ENCODE data around the gene RBM18.

RBM18 gene

GRCh38 chr9:122261469-122261881, 3.2 kb downstream of the RBM18 start:
- DNase-seq (ENCODE audit: low read depth in 1 of 2, low spot score in 1 of 2), result no peak

DNA sequence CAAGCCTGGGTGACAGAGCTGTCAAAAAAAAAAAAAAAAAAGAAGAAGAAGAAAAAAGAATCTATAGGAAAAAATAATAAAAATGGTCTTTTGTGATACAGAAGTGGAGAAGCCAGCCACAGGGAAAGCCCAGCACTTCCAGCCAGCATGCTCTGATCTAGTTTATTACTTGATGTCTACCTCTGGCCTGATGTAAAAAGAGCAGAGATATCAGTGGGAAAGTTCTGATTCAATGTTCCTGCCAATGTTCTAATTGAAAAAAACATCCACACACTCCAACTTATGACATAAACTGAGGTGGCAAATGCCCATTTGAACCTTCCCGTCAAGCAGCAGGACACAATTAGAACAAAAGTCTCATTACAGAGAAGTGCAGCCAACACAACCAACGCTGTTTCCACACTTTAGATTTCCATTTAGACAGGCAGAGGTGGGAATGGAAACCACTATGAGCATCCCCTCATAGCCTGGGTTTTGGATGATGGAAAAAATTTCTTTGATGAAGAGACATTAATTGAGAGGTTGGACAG, 5.7 kb downstream of the RBM18 start:
- no peak for DNase-seq (ENCODE audit: low read depth in 1 of 2, low spot score in 1 of 2)

DNA sequence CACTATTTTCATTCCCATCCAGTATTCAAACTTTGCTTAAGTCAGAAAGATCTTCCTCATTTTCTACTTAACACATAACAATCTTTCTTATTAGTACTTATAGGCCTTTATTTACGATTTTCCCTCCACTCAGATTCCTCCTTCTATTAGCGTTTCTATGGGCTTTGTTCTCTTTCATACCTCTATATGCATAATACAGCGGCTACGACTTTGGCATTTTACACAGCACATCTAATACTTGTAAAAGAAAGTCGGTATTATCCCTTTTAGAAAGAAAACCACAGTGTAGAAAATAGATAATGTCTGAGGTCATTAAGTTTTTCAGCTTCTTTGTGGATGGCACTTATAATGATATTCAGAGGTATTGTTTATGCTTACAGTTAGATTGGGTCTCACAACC, 8.4 kb downstream of the RBM18 start:
- no peak for DNase-seq (ENCODE audit: low read depth in 1 of 2, low spot score in 1 of 2)

DNA sequence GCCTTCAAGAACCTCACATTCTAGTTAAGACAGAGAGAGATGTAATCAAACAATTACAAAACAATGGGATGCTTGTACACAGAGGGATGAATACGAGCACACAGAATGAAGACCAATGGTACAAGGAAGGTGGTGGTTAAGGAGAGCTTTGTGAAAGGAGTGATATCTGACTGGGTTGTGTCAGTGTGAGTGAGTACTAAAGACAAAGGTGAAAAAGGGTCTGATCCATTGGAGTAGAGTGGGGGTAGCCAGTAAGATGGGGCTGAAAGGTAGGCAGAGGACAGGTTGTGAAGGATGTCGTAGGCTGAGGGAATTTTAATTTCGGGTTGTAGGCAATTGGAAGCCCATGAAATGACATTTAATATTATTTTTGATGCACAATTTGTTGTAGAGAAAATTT, 9.9 kb downstream of the RBM18 start:
- no peak for DNase-seq (ENCODE audit: low read depth in 1 of 2, low spot score in 1 of 2)

GRCh38 chr9:122252796-122253195, 11.8 kb downstream of the RBM18 start:
- no peak for DNase-seq (ENCODE audit: low read depth in 1 of 2, low spot score in 1 of 2)

GRCh38 chr9:122251351-122251750, 13.3 kb downstream of the RBM18 start:
- no peak for DNase-seq (ENCODE audit: low read depth in 1 of 2, low spot score in 1 of 2)

DNA sequence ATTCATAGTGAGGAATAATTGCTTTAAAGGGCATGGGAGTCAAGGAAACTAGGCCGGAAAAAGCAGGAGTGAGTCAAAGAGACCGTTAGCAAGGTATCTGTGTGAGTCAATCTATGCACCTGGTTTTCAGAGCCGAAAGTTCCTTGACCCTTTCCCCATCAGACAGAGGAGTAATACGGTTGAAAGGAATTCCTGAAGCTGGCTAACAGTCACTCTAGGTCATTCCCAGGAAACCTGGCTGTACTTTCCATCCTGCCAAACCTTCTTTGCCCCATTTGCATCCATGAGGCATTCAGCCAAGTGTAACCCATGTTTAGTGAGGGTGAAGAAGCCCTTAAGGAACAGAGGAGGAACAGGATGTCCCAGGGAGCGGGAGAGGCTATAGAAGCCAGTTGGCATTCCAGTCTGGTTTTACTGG, 16.2 kb downstream of the RBM18 start:
- no peak for DNase-seq (ENCODE audit: low read depth in 1 of 2, low spot score in 1 of 2)

GRCh38 chr9:122246666-122247065, 18.0 kb downstream of the RBM18 start:
- DNase-seq (ENCODE audit: low read depth in 1 of 2, low spot score in 1 of 2), result no peak

- DNase-seq (ENCODE audit: low read depth in 1 of 2, low spot score in 1 of 2), result no peak
These were observed 20.3 kb downstream of the RBM18 start for GRCh38 chr9:122244349-122244748.

DNA sequence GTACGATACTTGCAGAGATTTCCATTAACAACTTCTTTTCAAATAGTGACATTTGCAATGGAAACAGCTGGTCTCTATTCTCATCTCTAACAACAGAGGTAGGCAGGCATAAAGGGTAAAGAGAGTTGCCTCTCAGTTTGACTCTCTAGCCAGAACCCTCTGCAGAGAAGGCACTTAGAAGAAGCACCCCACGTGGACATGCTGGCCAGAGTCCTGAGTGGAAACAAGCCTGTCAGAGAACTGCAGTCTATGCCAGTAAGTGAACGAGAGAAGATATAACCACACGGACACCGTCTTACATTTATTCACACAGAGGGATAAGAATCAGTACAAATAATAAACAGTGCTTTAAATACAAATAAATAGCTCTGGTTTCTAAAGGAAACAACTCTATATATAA, 24.9 kb downstream of the RBM18 start:
- DNase-seq (ENCODE audit: low read depth in 1 of 2, low spot score in 1 of 2), result no peak

DNA sequence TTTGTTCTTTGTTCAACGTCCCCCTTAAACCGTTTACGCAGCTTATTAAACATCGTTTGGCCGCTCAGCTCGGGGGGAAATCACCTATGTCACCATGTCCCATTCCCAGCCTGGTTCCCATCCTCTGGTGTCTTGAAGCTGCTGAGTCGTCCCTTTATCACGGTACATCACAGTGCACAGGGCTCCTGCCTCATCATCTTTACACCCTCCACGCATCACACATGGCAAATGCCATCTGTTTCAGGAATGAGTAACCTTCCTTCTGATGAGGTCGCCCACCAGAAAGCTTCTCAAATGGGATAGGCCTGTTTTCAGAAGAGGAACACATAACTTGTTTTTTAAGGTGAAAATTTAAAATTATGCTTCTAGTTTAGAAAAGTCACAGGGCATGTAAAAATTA, 28.0 kb downstream of the RBM18 start:
- no peak for DNase-seq (ENCODE audit: low read depth in 1 of 2, low spot score in 1 of 2)

DNA sequence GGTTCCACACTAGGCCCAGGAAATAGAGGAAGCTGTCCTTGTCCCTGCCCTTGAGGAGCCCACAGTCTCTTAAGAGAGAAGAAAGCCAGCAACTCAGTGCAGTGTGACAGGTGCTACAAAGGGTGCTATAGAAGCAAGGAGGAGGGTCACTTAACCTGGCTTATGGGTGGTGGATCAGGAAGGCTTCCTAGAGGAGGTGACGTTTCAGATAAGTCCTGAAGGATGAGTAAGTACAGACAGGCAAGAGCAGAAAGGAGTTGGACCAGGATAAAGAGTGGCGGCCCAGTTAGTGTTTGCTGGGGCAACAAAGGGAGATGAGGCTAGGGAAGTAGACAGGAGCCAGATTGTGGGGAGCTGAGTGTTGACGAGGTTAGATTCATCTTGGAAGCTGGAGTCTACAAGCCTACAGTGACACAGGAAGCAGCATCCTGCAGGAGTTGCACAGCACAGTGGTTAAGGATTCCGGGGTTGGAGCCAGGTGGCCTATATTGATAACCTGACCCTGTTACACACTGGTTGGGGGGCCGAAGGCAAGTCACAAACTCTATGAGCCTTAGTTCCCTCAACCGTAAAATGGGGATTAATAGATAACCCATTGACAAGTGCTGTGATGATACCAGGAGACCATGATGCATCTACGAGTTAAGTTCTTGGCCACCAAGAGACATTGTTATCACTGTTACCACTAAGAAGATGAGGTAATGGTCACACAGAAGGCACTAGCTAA, 30.5 kb downstream of the RBM18 start:
- no peak for DNase-seq (ENCODE audit: low read depth in 1 of 2, low spot score in 1 of 2)

- DNase-seq (ENCODE audit: low read depth in 1 of 2, low spot score in 1 of 2), result no peak
These were observed 31.8 kb downstream of the RBM18 start for GRCh38 chr9:122232796-122233306.

GRCh38 chr9:122229485-122229837, 35.2 kb downstream of the RBM18 start:
- DNase-seq (ENCODE audit: low read depth in 1 of 2, low spot score in 1 of 2), result no peak

GRCh38 chr9:122228568-122229484, 35.8 kb downstream of the RBM18 start, which contains the start of gene LHX6:
LHX6 (minus strand) TSS chr9:122228957; CDS start chr9:122228740, 217 bp downstream.
- no peak for DNase-seq (ENCODE audit: low read depth in 1 of 2, low spot score in 1 of 2)

DNA sequence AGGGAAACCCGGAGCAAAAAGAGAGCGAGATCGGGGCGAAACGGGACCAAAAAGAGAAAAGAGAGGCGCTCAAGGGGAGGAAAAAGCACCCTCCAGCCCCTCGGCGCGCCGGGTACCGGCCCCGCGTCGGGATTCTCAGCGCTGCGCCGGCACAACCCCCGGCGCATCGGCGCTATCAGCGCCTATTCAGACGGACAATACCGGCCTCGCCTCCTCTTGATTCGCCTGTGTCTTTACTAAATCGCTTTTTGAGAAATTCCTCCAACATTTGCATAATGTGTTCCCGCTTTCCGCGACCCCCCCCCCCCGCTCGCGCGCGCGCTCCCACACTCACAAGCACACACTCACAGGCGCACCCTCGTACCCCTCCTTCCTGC, 36.5 kb downstream of the RBM18 start:
- no peak for DNase-seq (ENCODE audit: low read depth in 1 of 2, low spot score in 1 of 2)

DNA sequence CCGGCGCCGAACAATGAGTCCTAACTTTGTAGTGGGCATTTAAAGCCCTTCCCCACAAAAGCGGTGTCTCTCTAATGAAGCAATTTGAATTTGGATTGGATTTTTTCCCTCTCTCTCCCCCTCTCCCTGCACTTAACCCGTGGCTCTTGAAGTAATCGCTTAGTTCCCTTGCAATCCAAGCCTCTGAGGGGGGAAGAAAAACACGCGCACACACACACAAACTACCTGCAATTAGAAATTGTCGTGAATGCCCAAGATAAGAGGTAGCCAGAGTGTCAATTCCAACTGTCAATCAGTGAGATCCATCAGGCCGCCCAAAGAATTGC, 37.1 kb downstream of the RBM18 start:
- no peak for DNase-seq (ENCODE audit: low read depth in 1 of 2, low spot score in 1 of 2)

DNA sequence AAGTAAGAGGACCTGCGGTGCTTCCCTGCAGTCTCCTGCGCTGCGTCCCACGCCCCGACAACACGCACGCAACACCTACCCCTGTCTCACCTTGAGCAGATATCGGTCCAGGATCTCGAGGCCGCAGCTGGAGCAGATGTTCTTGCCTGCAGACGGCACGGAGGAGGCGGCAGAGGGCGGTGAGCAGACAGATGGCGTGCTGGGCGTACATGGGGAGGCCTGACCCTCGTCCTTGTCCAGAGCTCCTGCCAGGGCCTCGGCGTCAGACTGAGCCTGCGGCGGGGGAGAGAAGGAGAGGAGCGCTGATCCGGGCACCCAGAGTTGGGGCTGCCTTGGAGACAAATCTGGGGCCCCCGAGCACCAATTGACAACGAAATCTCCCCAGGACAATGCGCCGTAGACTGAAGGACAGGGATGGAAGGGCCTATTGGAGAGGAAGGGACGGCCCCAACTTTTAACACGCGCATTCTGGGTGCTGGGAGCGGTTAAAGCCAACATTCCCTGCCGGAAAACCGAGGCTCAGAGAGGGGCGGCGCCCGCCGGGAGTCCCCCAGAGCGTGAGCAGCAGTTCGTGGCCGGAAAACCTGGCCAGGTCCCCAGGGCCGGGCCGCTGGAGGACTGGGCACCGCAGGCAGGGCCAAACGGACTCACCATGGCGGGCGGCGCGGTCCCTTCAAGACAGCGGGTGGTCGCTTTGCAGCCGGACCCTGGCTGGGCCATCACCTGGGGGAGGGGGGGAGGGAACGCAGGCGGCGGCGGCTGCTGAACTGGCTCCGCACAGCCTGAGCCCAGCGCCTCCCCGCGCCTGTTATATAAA, 37.7 kb downstream of the RBM18 start:
- no peak for DNase-seq (ENCODE audit: low read depth in 1 of 2, low spot score in 1 of 2)

- no peak for DNase-seq (ENCODE audit: low read depth in 1 of 2, low spot score in 1 of 2)
These were observed 38.4 kb downstream of the RBM18 start for GRCh38 chr9:122226142-122226757.

GRCh38 chr9:122225312-122226141, 39.1 kb downstream of the RBM18 start:
- no peak for DNase-seq (ENCODE audit: low read depth in 1 of 2, low spot score in 1 of 2)

All from activated T-helper 1 cell treated with anti-CD3 and anti-CD28 coated beads, Interleukin-2, amount 50 U/mL, for 16 hours (primary cell).